ENCODE measurements around the gene LARGE1.

DNA sequence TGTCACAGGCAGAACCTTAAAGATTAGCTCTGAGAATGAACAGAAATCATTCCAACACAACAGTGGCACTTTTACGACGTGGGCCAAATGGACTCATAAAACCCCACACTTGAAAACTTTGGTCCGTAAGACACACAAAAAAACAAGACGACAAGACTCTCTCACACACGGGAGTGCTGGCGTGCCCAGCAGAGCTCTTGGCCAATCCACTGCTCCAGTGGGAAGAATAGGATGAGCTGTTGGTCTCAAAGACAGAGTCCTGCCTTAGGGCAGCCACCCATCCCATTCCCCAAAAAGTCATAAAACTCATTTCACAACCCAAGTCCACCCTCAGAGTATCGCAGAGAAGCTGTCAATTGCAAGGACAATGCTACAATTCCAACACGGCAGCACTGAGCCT is 18.2 kb downstream of the LARGE1 start:
- TF ChIP-seq CTCF (IDR thresholded peaks at IDR 0.05): no peak
- TF ChIP-seq POLR2A (IDR thresholded peaks at IDR 0.05): no peak
